HG03520 (cell line): ENCODE results near the gene TNN.

Experiments used
- ATAC-seq: cut with Tn5 transposase; IDR thresholded peaks from one replicate; pipeline ENCODE4 v1.9.1; 2021; ENCODE audit warnings: mild to moderate bottlenecking, moderate library complexity; ENCODE audit not compliant: unreplicated experiment

Gene TNN

GRCh38 chr1:175197531-175197930 lies 129.9 kb downstream of the TNN start:
- no peak for ATAC-seq
